Measurements from ENCODE around the gene TCIRG1.

DNA sequence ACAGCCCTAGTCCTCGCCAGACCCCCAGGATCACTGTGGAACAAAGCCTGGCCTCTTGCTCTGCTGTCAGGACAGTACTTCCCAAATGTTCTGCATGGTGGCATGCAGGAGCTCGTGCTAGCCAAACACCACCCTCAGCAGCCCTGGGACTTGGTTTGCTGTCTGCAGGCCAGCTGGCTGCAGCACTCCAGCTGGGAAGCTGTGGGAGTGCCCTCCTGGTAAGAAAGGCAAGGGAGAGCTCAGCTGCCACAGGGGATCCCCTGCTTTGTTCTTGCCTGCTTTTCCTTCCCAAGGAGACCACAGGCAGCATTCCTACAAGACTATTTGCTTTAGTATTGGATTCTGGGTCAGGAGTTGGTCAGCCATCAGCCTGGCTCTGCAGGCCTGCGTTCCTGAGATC, 27.9 kb downstream of the TCIRG1 start:
- TF ChIP-seq, protein P1, sequence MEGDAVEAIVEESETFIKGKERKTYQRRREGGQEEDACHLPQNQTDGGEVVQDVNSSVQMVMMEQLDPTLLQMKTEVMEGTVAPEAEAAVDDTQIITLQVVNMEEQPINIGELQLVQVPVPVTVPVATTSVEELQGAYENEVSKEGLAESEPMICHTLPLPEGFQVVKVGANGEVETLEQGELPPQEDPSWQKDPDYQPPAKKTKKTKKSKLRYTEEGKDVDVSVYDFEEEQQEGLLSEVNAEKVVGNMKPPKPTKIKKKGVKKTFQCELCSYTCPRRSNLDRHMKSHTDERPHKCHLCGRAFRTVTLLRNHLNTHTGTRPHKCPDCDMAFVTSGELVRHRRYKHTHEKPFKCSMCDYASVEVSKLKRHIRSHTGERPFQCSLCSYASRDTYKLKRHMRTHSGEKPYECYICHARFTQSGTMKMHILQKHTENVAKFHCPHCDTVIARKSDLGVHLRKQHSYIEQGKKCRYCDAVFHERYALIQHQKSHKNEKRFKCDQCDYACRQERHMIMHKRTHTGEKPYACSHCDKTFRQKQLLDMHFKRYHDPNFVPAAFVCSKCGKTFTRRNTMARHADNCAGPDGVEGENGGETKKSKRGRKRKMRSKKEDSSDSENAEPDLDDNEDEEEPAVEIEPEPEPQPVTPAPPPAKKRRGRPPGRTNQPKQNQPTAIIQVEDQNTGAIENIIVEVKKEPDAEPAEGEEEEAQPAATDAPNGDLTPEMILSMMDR (IDR thresholded peaks at IDR 0.05; ENCODE audit: insufficient read depth, low read length), result no peak
- TF ChIP-seq SPI1 (IDR thresholded peaks at IDR 0.05; ENCODE audit: borderline replicate concordance, low read depth) (no peak), POLR2AphosphoS5 (IDR thresholded peaks at IDR 0.05; ENCODE audit: low read depth) (no peak), GABPA (IDR thresholded peaks at IDR 0.05; ENCODE audit: low read depth) (no peak)
- TF ChIP-seq, protein P2, sequence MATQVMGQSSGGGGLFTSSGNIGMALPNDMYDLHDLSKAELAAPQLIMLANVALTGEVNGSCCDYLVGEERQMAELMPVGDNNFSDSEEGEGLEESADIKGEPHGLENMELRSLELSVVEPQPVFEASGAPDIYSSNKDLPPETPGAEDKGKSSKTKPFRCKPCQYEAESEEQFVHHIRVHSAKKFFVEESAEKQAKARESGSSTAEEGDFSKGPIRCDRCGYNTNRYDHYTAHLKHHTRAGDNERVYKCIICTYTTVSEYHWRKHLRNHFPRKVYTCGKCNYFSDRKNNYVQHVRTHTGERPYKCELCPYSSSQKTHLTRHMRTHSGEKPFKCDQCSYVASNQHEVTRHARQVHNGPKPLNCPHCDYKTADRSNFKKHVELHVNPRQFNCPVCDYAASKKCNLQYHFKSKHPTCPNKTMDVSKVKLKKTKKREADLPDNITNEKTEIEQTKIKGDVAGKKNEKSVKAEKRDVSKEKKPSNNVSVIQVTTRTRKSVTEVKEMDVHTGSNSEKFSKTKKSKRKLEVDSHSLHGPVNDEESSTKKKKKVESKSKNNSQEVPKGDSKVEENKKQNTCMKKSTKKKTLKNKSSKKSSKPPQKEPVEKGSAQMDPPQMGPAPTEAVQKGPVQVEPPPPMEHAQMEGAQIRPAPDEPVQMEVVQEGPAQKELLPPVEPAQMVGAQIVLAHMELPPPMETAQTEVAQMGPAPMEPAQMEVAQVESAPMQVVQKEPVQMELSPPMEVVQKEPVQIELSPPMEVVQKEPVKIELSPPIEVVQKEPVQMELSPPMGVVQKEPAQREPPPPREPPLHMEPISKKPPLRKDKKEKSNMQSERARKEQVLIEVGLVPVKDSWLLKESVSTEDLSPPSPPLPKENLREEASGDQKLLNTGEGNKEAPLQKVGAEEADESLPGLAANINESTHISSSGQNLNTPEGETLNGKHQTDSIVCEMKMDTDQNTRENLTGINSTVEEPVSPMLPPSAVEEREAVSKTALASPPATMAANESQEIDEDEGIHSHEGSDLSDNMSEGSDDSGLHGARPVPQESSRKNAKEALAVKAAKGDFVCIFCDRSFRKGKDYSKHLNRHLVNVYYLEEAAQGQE (IDR thresholded peaks at IDR 0.05; ENCODE audit: insufficient replicate concordance, low read depth), result no peak

All from HL-60 (cell line).